Muscle of leg (tissue), 11 donors: ENCODE measurements around the gene ZMYND11. TPM values are rescaled to one million over a fixed set of nuclear protein-coding genes. Genes with fewer than 3 reads are reported as not detected.

Experiments used
- DNase-seq: peaks from one replicate; pipeline ENCODE4 v3.0.0; 2013
- H3K27ac ChIP-seq: one replicate; pipeline ENCODE4 v1.5.1; 2013; ENCODE audit warnings: mild to moderate bottlenecking, low read length, control low read depth
- H3K27me3 ChIP-seq: one replicate; pipeline ENCODE4 v1.6.1; 2013; ENCODE audit warnings: low read length; ENCODE audit not compliant: control insufficient read depth, insufficient read depth
- H3K36me3 ChIP-seq: one replicate; pipeline ENCODE4 v1.6.1; 2013; ENCODE audit warnings: low read length; ENCODE audit not compliant: control insufficient read depth, insufficient read depth
- H3K4me1 ChIP-seq: one replicate; pipeline ENCODE4 v1.6.1; 2013; ENCODE audit warnings: low read length; ENCODE audit not compliant: control insufficient read depth, insufficient read depth
- H3K4me3 ChIP-seq: one replicate; pipeline ENCODE4 v1.5.1; 2013; ENCODE audit warnings: low read length, control low read depth
- H3K9me3 ChIP-seq: replicated peaks from 2 replicates; pipeline ENCODE4 v1.6.1; 2013; ENCODE audit warnings: low read depth, low read length; ENCODE audit not compliant: control insufficient read depth
- WGBS: methylation state at CpG from one replicate; pipeline ENCODE4 v1.1.5; 2013; ENCODE audit warnings: missing lambda C conversion rate; ENCODE audit not compliant: insufficient coverage; 5-methylcytosine and 5-hydroxymethylcytosine counted together
- polyA plus RNA-seq, 8 donors: library from polyadenylated mRNA; unstranded; fragments of 120-200 nt; gene quantifications; one replicate each; pipeline versions ENCODE4 v1.2.1 to v1.2.3, GENCODE V29; 2013; ENCODE audit warnings: inconsistent platforms in 1 of 8, low replicate concordance in 1 of 8; ENCODE audit not compliant: insufficient read length in 8 of 8, insufficient read depth in 1 of 8
- total RNA-seq: library from RNA; stranded (reverse); fragments of 120-200 nt; gene quantifications from one replicate; pipeline ENCODE4 v1.2.4, GENCODE V29; 2013

ZMYND11 gene
- total and polyA plus RNA-seq, 9 donors, result 45.5 to 67.4 (median 57.1) TPM

DNA sequence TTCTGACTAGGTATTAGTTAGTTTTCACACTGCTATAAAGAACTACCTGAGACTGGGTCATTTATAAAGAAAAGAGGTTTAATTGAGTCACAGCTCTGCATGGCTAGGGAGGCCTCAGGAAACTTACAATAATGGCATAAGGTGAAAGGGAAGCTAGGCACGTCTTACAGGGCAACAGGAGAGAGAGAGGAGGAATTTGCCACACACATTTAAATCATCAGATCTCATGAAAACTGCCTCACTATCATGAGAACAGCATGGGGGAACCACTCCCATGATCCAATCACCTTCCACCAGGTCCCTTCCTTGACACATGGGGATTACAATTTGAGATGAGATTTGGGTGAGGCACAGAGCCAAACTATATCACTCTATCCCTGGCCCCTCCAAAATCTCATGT lies 40.6 kb upstream of the ZMYND11 start:
- Histone ChIP-seq H3K9me3 (peaks cover 12% of the 10 kb centered on the region), H3K36me3 (no peaks in the 10 kb centered on the region), H3K27ac (no peak overlapping the region), H3K4me3 (no peak overlapping the region), H3K4me1 (no peaks in the 10 kb centered on the region), H3K27me3 (no peaks in the 10 kb centered on the region)
- WGBS, result no CpG with 5 or more reads among the region's 1 CpG
- DNase-seq, result no peak

DNA sequence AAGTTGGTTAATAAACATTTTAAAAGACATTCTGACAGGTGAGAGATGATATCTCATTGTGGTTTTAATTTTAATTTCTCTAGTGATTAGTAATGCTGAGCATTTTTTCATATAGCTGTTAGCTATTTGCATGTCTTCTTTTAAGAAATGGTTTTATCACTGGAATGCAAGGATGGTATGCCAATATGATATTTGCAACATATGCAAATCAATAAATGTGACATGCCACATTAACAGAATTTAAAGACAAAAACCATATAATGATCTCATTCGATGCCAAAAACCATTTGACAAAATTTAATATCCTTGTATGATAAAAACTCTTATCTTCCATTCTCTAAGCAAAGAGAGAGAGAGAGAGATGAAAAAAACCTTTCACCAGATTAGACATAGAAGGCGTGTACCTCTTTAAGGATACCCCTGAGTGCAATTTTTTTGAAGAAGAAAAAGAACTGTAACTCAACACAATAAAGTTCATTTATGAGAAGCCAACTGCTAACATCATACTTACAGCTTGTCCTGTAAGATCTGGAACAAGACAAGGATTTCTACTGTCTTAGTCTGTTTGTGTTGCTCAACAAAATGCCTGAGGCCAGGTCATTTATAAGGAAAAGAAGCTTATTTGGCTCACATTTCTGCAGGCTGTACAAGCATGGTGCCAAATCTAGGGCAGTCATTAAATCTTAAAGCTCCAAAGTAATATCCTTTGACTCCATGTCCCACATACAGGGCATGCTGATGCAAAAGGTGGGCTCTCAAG lies 39.7 kb upstream of the ZMYND11 start:
- H3K36me3 ChIP-seq, result no peaks in the 10 kb centered on the region
- no peak overlapping the region for H3K4me3 ChIP-seq
- no peak for DNase-seq
- no peaks in the 10 kb centered on the region for H3K4me1 ChIP-seq
- H3K9me3 ChIP-seq, result peaks cover 12% of the 10 kb centered on the region
- H3K27me3 ChIP-seq, result no peaks in the 10 kb centered on the region
- no CpG with 5 or more reads among the region's 2 CpGs for WGBS
- no peak overlapping the region for H3K27ac ChIP-seq

DNA sequence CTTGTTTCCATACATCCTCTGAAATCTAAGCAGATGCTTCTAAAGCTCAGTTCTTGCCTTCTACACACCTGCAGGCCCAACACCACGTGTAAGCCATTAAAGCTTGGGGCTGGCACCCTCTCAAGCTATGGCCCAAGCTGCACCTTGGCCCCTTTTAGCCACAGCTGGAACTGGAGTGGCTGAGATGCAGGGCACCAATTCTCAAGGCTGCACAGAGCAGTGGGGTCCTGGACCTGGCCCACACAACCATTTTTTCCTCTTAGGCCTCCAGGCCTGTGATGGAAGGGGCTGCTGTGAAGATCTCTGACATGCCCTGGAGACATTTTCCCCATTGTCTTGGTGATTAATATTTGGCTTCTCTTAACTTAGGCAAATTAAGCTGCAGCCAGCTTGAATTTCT lies 38.8 kb upstream of the ZMYND11 start:
- Histone ChIP-seq H3K27me3 (no peaks in the 10 kb centered on the region), H3K27ac (no peak overlapping the region), H3K4me1 (no peaks in the 10 kb centered on the region), H3K36me3 (no peaks in the 10 kb centered on the region), H3K9me3 (peaks cover 12% of the 10 kb centered on the region), H3K4me3 (no peak overlapping the region)
- no peak for DNase-seq
- WGBS, result 0% methylated on average over 1 of the region's 1 CpG

DNA sequence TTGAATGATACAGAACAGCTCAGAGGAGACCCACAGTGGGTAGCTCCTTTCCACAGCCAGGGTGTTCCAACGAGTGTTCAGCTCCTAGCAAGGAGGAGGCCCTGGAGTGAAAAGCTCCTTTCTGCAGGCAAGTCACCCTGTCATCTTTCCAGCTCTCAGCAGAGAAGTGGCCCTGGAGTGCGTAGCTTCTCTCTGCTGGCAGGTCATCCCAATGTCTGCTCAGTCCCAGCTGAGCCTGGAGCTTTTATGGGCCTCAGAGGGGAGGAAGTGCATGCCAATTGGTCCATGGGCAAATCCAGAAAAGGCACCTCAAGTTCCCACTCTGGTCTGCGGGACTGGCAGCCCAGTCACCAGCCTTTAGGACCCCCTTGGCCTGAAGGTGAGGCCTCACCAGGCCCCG lies 30.8 kb upstream of the ZMYND11 start:
- no peaks in the 10 kb centered on the region for H3K9me3 ChIP-seq
- 79% methylated on average over 3 of the region's 4 CpGs for WGBS

DNA sequence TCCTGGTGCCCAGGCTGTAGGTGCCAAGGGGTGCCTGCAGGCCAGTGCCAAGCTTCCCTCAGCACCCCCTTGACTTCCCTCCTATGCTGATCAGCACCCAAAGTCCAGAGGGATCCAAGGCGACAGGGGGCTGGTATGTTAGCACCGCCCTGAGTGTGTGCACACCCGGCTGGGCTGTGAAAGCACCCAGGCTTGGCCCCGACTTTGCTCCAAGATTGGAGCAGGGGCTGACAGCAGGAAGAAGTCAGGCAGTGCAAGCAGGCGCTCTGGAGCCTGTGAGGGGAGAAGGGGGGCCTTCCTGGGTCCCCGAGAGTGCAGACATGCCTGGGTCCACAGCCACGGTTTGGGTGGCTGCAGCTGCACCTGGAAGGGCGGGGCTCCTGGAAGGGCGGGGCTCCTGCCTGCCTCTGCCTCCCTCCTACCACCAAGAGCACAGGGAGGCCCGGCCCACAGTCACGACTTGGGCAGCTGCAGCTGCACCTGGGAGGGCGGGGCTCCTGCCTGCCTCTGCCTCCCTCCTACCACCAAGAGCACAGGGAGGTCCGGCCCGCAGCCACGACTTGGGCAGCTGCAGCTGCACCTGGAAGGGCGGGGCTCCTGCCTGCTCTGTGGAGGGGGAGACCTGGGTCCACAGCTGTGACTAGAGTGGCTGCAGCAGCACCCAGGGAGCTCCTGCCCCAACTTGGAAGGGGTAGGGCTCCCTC lies 30.2 kb upstream of the ZMYND11 start:
- WGBS, result 97% methylated on average over 8 of the region's 16 CpGs
- Histone ChIP-seq H3K4me1 (no peaks in the 10 kb centered on the region), H3K4me3 (no peak overlapping the region), H3K27ac (no peak overlapping the region), H3K9me3 (no peaks in the 10 kb centered on the region), H3K36me3 (no peaks in the 10 kb centered on the region), H3K27me3 (no peaks in the 10 kb centered on the region)
- DNase-seq, result no peak

More for the DNA sequence above, 30.8 kb upstream of the ZMYND11 start:
- H3K36me3 ChIP-seq, result no peaks in the 10 kb centered on the region
- H3K27me3 ChIP-seq, result no peaks in the 10 kb centered on the region
- H3K4me1 ChIP-seq, result no peaks in the 10 kb centered on the region
- DNase-seq, result no peak
- no peak overlapping the region for H3K4me3 ChIP-seq
- no peak overlapping the region for H3K27ac ChIP-seq

DNA sequence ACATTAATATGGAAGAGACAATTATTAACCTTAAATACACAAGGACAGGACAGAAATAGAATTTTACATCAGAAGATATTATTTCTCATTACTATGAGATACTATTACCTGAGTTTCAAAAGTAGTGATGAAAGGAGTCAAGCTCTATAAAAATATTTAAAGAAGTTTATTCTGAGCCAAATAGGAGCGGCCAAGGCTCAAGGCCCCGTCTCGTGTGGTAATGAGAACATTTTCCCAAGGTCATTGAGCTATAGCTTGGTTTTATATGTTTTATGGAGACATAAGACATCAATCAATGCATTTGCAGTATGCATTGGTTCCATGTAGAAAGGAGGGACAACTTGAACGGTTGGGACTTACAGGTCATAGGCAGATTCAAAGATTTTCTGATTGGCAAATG lies 29.4 kb upstream of the ZMYND11 start:
- H3K27me3 ChIP-seq, result no peaks in the 10 kb centered on the region
- no peaks in the 10 kb centered on the region for H3K36me3 ChIP-seq
- WGBS, result 61% methylated on average over 3 of the region's 4 CpGs
- H3K9me3 ChIP-seq, result no peaks in the 10 kb centered on the region
- no peak for DNase-seq
- H3K4me3 ChIP-seq, result no peak overlapping the region
- no peak overlapping the region for H3K27ac ChIP-seq
- no peaks in the 10 kb centered on the region for H3K4me1 ChIP-seq

DNA sequence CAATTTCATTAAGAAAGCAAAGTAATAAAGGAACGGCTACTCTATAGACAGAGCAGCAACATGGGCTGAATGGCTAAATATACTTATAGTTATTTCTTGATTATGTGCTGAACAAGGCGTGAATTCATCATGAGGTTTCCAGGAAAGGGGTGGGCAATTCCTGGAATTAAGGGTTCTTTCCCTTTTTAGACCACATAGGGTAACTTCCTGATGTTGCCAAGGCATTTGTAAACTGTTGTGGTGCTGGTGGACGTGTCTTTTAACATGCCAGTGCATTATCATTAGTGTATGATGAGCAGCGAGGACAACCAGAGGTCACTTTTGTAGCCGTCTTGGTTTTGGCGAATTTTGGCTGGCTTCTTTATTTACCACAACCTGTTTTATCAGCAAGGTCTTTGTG lies 28.5 kb upstream of the ZMYND11 start:
- WGBS, result 80% methylated on average over 4 of the region's 6 CpGs
- no peaks in the 10 kb centered on the region for H3K27me3 ChIP-seq
- H3K4me1 ChIP-seq, result no peaks in the 10 kb centered on the region
- H3K4me3 ChIP-seq, result no peak overlapping the region
- H3K36me3 ChIP-seq, result no peaks in the 10 kb centered on the region
- no peak overlapping the region for H3K27ac ChIP-seq
- H3K9me3 ChIP-seq, result no peaks in the 10 kb centered on the region
- no peak for DNase-seq

DNA sequence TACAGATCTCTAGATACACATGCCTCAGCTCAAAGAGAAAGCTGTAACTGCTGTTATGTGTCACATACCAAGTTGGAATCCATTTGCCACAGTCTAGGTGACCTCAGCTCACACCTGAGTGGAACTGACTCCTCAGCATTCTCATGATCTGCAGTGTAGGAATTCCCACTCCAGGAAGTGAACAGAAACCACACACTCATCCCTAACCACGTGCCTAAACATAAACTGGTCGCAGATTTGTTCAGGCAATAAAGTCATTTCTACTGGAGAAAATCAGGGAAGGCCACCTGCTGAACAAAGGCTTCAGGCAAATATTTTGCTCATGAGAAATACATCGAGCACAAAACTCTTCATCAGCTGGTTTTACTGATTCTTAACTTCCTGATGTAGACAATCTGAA lies 23.0 kb upstream of the ZMYND11 start:
- H3K36me3 ChIP-seq, result no peaks in the 10 kb centered on the region
- no CpG with 5 or more reads among the region's 3 CpGs for WGBS
- H3K4me1 ChIP-seq, result no peaks in the 10 kb centered on the region

DNA sequence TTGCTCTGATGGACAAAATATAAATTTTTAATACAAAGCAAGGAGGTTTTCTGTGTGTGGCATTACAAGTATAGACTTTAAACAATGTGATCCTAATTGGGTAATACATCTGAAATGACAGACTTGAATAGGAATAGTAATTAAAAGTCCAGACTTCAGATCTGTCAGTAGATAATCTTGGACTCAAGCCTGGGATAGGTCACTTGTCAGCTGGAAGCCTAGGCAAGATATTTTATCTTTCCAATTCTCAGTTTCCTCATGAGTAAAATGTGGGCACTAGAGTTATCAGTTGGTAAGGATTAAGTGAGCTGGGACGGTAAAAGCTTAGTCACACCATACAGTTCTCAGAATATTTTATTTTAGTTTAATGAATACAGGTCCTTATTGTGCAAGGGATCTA lies 10.4 kb upstream of the ZMYND11 start:
- Histone ChIP-seq H3K27ac (no peak overlapping the region), H3K4me3 (no peak overlapping the region), H3K9me3 (peaks cover 2% of the 10 kb centered on the region), H3K4me1 (no peaks in the 10 kb centered on the region), H3K36me3 (no peaks in the 10 kb centered on the region), H3K27me3 (no peaks in the 10 kb centered on the region)
- no peak for DNase-seq
- WGBS, result no CpG with 5 or more reads among the region's 1 CpG

More for the DNA sequence above, 23.0 kb upstream of the ZMYND11 start:
- H3K9me3 ChIP-seq, result no peaks in the 10 kb centered on the region
- no peaks in the 10 kb centered on the region for H3K27me3 ChIP-seq
- no peak overlapping the region for H3K4me3 ChIP-seq
- no peak for DNase-seq
- H3K27ac ChIP-seq, result no peak overlapping the region

DNA sequence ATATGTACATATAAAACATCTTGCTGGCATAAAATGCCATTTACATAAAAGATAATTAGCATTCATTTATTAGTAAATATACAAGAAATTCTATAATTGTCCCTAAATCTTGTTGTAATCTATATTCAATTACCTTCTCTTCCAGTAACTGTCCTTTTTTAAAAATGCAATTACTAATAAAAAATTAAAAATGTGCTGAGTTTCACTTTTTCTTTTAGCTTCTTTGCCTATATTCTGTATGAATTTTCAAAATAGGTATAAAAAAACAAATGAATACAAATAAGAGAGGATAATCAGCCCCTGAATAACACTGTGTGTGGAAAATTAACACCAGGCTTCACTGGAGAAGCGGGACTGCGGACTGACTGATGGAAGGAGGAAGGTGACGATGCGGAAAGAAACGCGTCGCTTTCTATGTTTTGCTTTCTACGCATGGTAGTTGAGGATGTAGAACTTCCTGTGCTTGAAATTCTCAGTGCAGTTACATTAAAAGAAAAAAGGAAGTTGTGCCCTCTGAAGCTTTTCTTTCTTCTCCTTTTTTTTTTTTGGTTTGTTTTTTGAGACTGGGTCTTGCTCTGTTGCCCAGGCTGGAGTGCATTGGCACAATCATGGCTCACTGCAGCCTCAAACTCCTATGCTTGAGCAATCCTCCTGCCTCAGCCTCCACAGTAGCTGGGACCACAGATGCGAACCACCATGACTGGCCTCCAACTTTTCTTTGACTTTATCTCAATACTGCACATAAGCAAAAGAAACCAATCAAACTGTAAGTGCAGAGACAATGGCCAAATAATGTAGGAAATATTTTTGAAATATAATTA lies 7.4 kb upstream of the ZMYND11 start:
- Histone ChIP-seq H3K36me3 (no peaks in the 10 kb centered on the region), H3K9me3 (no peaks in the 10 kb centered on the region), H3K4me1 (peaks cover under 1% of the 10 kb centered on the region), H3K27me3 (no peaks in the 10 kb centered on the region), H3K27ac (no peak overlapping the region), H3K4me3 (no peak overlapping the region)
- 71% methylated on average over 4 of the region's 9 CpGs for WGBS
- peak; percentile 73 for DNase-seq
